IPS-NIHi7 (cell line): ENCODE results near the gene HSPA4.
"Not testable (repeated sequence)": the region's sequence is repeated elsewhere in the genome, so short reads cannot be mapped to it uniquely, and the experiment has no call there.

Source experiments
- DNase-seq: peaks from one replicate; pipeline ENCODE4 v3.0.0; 2012; ENCODE audit warnings: mixed read lengths; ENCODE audit errors: extremely low spot score

Gene HSPA4

GRCh38 chr5:133051542-133052316, at the start of gene HSPA4:
Gene HSPA4, plus strand, starts transcription at chr5:133052013. Its CDS starts 238 bp downstream, at chr5:133052251.
- DNase-seq: peak; percentile 99

GRCh38 chr5:133006653-133007052, 45.2 kb upstream of the HSPA4 start:
- no peak for DNase-seq

- not testable (repeated sequence) for DNase-seq
Measured at GRCh38 chr5:133008455-133008854, 43.4 kb upstream of the HSPA4 start.

GRCh38 chr5:133015466-133015865, 36.3 kb upstream of the HSPA4 start:
- no peak for DNase-seq

GRCh38 chr5:133017964-133018363, 33.8 kb upstream of the HSPA4 start:
- DNase-seq: no peak

- DNase-seq: not testable (repeated sequence)
Measured at GRCh38 chr5:133019471-133019870, 32.3 kb upstream of the HSPA4 start.

- peak; percentile 99 for DNase-seq
Measured at GRCh38 chr5:133025804-133026663, 25.8 kb upstream of the HSPA4 start, which contains the start of gene ZCCHC10. Gene ZCCHC10, minus strand, starts transcription at chr5:133026549. Its CDS starts 12 bp downstream, at chr5:133026537.

- no peak for DNase-seq
Measured at GRCh38 chr5:133026664-133027153, 25.1 kb upstream of the HSPA4 start.

GRCh38 chr5:133029416-133029815, 22.4 kb upstream of the HSPA4 start:
- DNase-seq: no peak

GRCh38 chr5:133030343-133031005, 21.3 kb upstream of the HSPA4 start:
- no peak for DNase-seq

GRCh38 chr5:133032852-133033742, 18.7 kb upstream of the HSPA4 start:
- no peak for DNase-seq

GRCh38 chr5:133034064-133034463, 17.7 kb upstream of the HSPA4 start:
- no peak for DNase-seq

- DNase-seq: no peak
Measured at GRCh38 chr5:133035224-133035623, 16.6 kb upstream of the HSPA4 start.

GRCh38 chr5:133036677-133037076, 15.1 kb upstream of the HSPA4 start:
- not testable (repeated sequence) for DNase-seq

- DNase-seq: no peak
Measured at GRCh38 chr5:133041157-133041784, 10.5 kb upstream of the HSPA4 start.

GRCh38 chr5:133041910-133042309, 9.9 kb upstream of the HSPA4 start:
- no peak for DNase-seq

- not testable (repeated sequence) for DNase-seq
Measured at GRCh38 chr5:133046560-133046959, 5.3 kb upstream of the HSPA4 start.

GRCh38 chr5:133047404-133047803, 4.4 kb upstream of the HSPA4 start:
- no peak for DNase-seq

GRCh38 chr5:133048993-133049725, 2.7 kb upstream of the HSPA4 start:
- no peak for DNase-seq

- DNase-seq: no peak
Measured at GRCh38 chr5:133049726-133050048, 2.1 kb upstream of the HSPA4 start.
